ENCODE results near the gene PLD4. TPM values are rescaled to one million over a fixed set of nuclear protein-coding genes. Genes with fewer than 3 reads are reported as not detected.
"Not testable (repeated sequence)": the region's sequence is repeated elsewhere in the genome, so short reads cannot be mapped to it uniquely, and the experiment has no call there.

Gene PLD4
- polyA plus RNA-seq, 2 donors, result 0.53 to 0.65 TPM

- 89 to 90% methylated on average over 39 of the region's 43 CpGs for WGBS, 2 donors
- not testable (repeated sequence) for H3K9me3 ChIP-seq (ENCODE audit: control insufficient read depth in 2 of 2, insufficient read depth in 1 of 2, low read depth in 1 of 2, low read length in 1 of 2); H3K4me1 ChIP-seq (ENCODE audit: control insufficient read depth in 2 of 2, insufficient read depth in 2 of 2, low read length in 1 of 2); H3K27me3 ChIP-seq (ENCODE audit: control insufficient read depth in 1 of 2, insufficient read depth in 2 of 2, low read length in 2 of 2); H3K27ac ChIP-seq (ENCODE audit: low read depth in 2 of 2, low read length in 1 of 2); H3K4me3 ChIP-seq (ENCODE audit: low read depth in 1 of 2, low read length in 2 of 2)
- H3K36me3 ChIP-seq (ENCODE audit: control insufficient read depth in 2 of 2, insufficient read depth in 2 of 2, low read length in 1 of 2), result peaks cover 0 to 16% of the 10 kb centered on the region in 2 donors
Measured at GRCh38 chr14:104945986-104946965, 21.6 kb downstream of the PLD4 start.

- 91 to 95% methylated on average over 13 of the region's 13 CpGs for WGBS, 2 donors
- not testable (repeated sequence) for H3K4me3 ChIP-seq (ENCODE audit: low read depth in 1 of 2, low read length in 2 of 2); H3K27me3 ChIP-seq (ENCODE audit: control insufficient read depth in 1 of 2, insufficient read depth in 2 of 2, low read length in 2 of 2); H3K27ac ChIP-seq (ENCODE audit: low read depth in 2 of 2, low read length in 1 of 2); H3K4me1 ChIP-seq (ENCODE audit: control insufficient read depth in 2 of 2, insufficient read depth in 2 of 2, low read length in 1 of 2); H3K36me3 ChIP-seq (ENCODE audit: control insufficient read depth in 2 of 2, insufficient read depth in 2 of 2, low read length in 1 of 2); H3K9me3 ChIP-seq (ENCODE audit: control insufficient read depth in 2 of 2, insufficient read depth in 1 of 2, low read depth in 1 of 2, low read length in 1 of 2)
Measured at GRCh38 chr14:104947201-104947600, 22.5 kb downstream of the PLD4 start.

GRCh38 chr14:104947881-104948735 lies 23.4 kb downstream of the PLD4 start:
- H3K4me3 ChIP-seq (ENCODE audit: low read depth in 1 of 2, low read length in 2 of 2); H3K9me3 ChIP-seq (ENCODE audit: control insufficient read depth in 2 of 2, insufficient read depth in 1 of 2, low read depth in 1 of 2, low read length in 1 of 2); H3K27me3 ChIP-seq (ENCODE audit: control insufficient read depth in 1 of 2, insufficient read depth in 2 of 2, low read length in 2 of 2); H3K27ac ChIP-seq (ENCODE audit: low read depth in 2 of 2, low read length in 1 of 2); H3K4me1 ChIP-seq (ENCODE audit: control insufficient read depth in 2 of 2, insufficient read depth in 2 of 2, low read length in 1 of 2): not testable (repeated sequence)
- peaks cover 0 to 11% of the 10 kb centered on the region in 2 donors for H3K36me3 ChIP-seq (ENCODE audit: control insufficient read depth in 2 of 2, insufficient read depth in 2 of 2, low read length in 1 of 2)
- WGBS, 2 donors, result 95% methylated on average over 35 of the region's 35 CpGs

GRCh38 chr14:104948736-104949031 lies 24.0 kb downstream of the PLD4 start:
- H3K27me3 ChIP-seq (ENCODE audit: control insufficient read depth in 1 of 2, insufficient read depth in 2 of 2, low read length in 2 of 2), result no peaks in the 10 kb centered on the region
- H3K36me3 ChIP-seq (ENCODE audit: control insufficient read depth in 2 of 2, insufficient read depth in 2 of 2, low read length in 1 of 2), result peaks cover 0 to 14% of the 10 kb centered on the region in 2 donors
- H3K4me3 ChIP-seq (ENCODE audit: low read depth in 1 of 2, low read length in 2 of 2), result no peak overlapping the region
- no peaks in the 10 kb centered on the region for H3K9me3 ChIP-seq (ENCODE audit: control insufficient read depth in 2 of 2, insufficient read depth in 1 of 2, low read depth in 1 of 2, low read length in 1 of 2)
- 92 to 93% methylated on average over 8 to 11 of the region's 11 CpGs for WGBS, 2 donors
- H3K27ac ChIP-seq (ENCODE audit: low read depth in 2 of 2, low read length in 1 of 2), result no peak overlapping the region
- no peaks in the 10 kb centered on the region for H3K4me1 ChIP-seq (ENCODE audit: control insufficient read depth in 2 of 2, insufficient read depth in 2 of 2, low read length in 1 of 2)

GRCh38 chr14:104949406-104949955 lies 24.8 kb downstream of the PLD4 start:
- H3K9me3 ChIP-seq (ENCODE audit: control insufficient read depth in 2 of 2, insufficient read depth in 1 of 2, low read depth in 1 of 2, low read length in 1 of 2); H3K4me1 ChIP-seq (ENCODE audit: control insufficient read depth in 2 of 2, insufficient read depth in 2 of 2, low read length in 1 of 2); H3K27me3 ChIP-seq (ENCODE audit: control insufficient read depth in 1 of 2, insufficient read depth in 2 of 2, low read length in 2 of 2); H3K4me3 ChIP-seq (ENCODE audit: low read depth in 1 of 2, low read length in 2 of 2); H3K27ac ChIP-seq (ENCODE audit: low read depth in 2 of 2, low read length in 1 of 2): not testable (repeated sequence)
- 92 to 97% methylated on average over 20 to 24 of the region's 24 CpGs for WGBS, 2 donors
- peaks cover 0 to 19% of the 10 kb centered on the region in 2 donors for H3K36me3 ChIP-seq (ENCODE audit: control insufficient read depth in 2 of 2, insufficient read depth in 2 of 2, low read length in 1 of 2)

- Histone ChIP-seq H3K4me3 (ENCODE audit: low read depth in 1 of 2, low read length in 2 of 2) (no peak overlapping the region), H3K27me3 (ENCODE audit: control insufficient read depth in 1 of 2, insufficient read depth in 2 of 2, low read length in 2 of 2) (no peaks in the 10 kb centered on the region), H3K4me1 (ENCODE audit: control insufficient read depth in 2 of 2, insufficient read depth in 2 of 2, low read length in 1 of 2) (no peaks in the 10 kb centered on the region), H3K9me3 (ENCODE audit: control insufficient read depth in 2 of 2, insufficient read depth in 1 of 2, low read depth in 1 of 2, low read length in 1 of 2) (no peaks in the 10 kb centered on the region), H3K36me3 (ENCODE audit: control insufficient read depth in 2 of 2, insufficient read depth in 2 of 2, low read length in 1 of 2) (peaks cover 0 to 24% of the 10 kb centered on the region in 2 donors), H3K27ac (ENCODE audit: low read depth in 2 of 2, low read length in 1 of 2) (no peak overlapping the region)
- 88 to 91% methylated on average over 17 of the region's 17 CpGs for WGBS, 2 donors
Measured at GRCh38 chr14:104950021-104950420, 25.3 kb downstream of the PLD4 start.

- not testable (repeated sequence) for H3K27ac ChIP-seq (ENCODE audit: low read depth in 2 of 2, low read length in 1 of 2); H3K4me1 ChIP-seq (ENCODE audit: control insufficient read depth in 2 of 2, insufficient read depth in 2 of 2, low read length in 1 of 2); H3K9me3 ChIP-seq (ENCODE audit: control insufficient read depth in 2 of 2, insufficient read depth in 1 of 2, low read depth in 1 of 2, low read length in 1 of 2); H3K27me3 ChIP-seq (ENCODE audit: control insufficient read depth in 1 of 2, insufficient read depth in 2 of 2, low read length in 2 of 2); H3K4me3 ChIP-seq (ENCODE audit: low read depth in 1 of 2, low read length in 2 of 2)
- 89 to 93% methylated on average over 11 to 15 of the region's 15 CpGs for WGBS, 2 donors
- H3K36me3 ChIP-seq (ENCODE audit: control insufficient read depth in 2 of 2, insufficient read depth in 2 of 2, low read length in 1 of 2), result peaks cover 0 to 30% of the 10 kb centered on the region in 2 donors
Measured at GRCh38 chr14:104950701-104951100, 26.0 kb downstream of the PLD4 start.

- H3K36me3 ChIP-seq (ENCODE audit: control insufficient read depth in 2 of 2, insufficient read depth in 2 of 2, low read length in 1 of 2), result peaks cover 0 to 44% of the 10 kb centered on the region in 2 donors
Measured at GRCh38 chr14:104951863-104952657, 27.4 kb downstream of the PLD4 start.

GRCh38 chr14:104953097-104953496 lies 28.4 kb downstream of the PLD4 start:
- 88 to 91% methylated on average over 13 of the region's 13 CpGs for WGBS, 2 donors
- no peaks in the 10 kb centered on the region for H3K4me1 ChIP-seq (ENCODE audit: control insufficient read depth in 2 of 2, insufficient read depth in 2 of 2, low read length in 1 of 2)

More at GRCh38 chr14:104951863-104952657, 27.4 kb downstream of the PLD4 start:
- not testable (repeated sequence) for H3K4me3 ChIP-seq (ENCODE audit: low read depth in 1 of 2, low read length in 2 of 2); H3K9me3 ChIP-seq (ENCODE audit: control insufficient read depth in 2 of 2, insufficient read depth in 1 of 2, low read depth in 1 of 2, low read length in 1 of 2); H3K27ac ChIP-seq (ENCODE audit: low read depth in 2 of 2, low read length in 1 of 2); H3K4me1 ChIP-seq (ENCODE audit: control insufficient read depth in 2 of 2, insufficient read depth in 2 of 2, low read length in 1 of 2); H3K27me3 ChIP-seq (ENCODE audit: control insufficient read depth in 1 of 2, insufficient read depth in 2 of 2, low read length in 2 of 2)
- 87 to 92% methylated on average over 28 of the region's 28 CpGs for WGBS, 2 donors

More at GRCh38 chr14:104953097-104953496, 28.4 kb downstream of the PLD4 start:
- H3K27ac ChIP-seq (ENCODE audit: low read depth in 2 of 2, low read length in 1 of 2), result no peak overlapping the region
- H3K9me3 ChIP-seq (ENCODE audit: control insufficient read depth in 2 of 2, insufficient read depth in 1 of 2, low read depth in 1 of 2, low read length in 1 of 2), result no peaks in the 10 kb centered on the region
- peaks cover 0 to 48% of the 10 kb centered on the region in 2 donors for H3K36me3 ChIP-seq (ENCODE audit: control insufficient read depth in 2 of 2, insufficient read depth in 2 of 2, low read length in 1 of 2)
- H3K4me3 ChIP-seq (ENCODE audit: low read depth in 1 of 2, low read length in 2 of 2), result no peak overlapping the region
- no peaks in the 10 kb centered on the region for H3K27me3 ChIP-seq (ENCODE audit: control insufficient read depth in 1 of 2, insufficient read depth in 2 of 2, low read length in 2 of 2)

All from esophagus (tissue), 2 donors.